HTERT RPE-1 (cell line): ENCODE results near the gene STRIP1.
"Not testable (repeated sequence)": the region's sequence is repeated elsewhere in the genome, so short reads cannot be mapped to it uniquely, and the experiment has no call there.

Source experiments
- in situ Hi-C: fragments of 300-500 bp; cut with MboI; formaldehyde crosslinking; loops from 4 replicates; pipeline ENCODE4 v1.14.3; 2020; ENCODE audit warnings: low sequenced_read_pairs

The STRIP1 gene

GRCh38 chr1:110068646-110069403, 34.4 kb downstream of the STRIP1 start:
- in situ Hi-C loops: no loop called here

- in situ Hi-C loops: no loop called here
Measured at GRCh38 chr1:110069404-110070281, 35.2 kb downstream of the STRIP1 start.

GRCh38 chr1:110070282-110070669, 35.9 kb downstream of the STRIP1 start:
- in situ Hi-C loops: no loop called here

DNA sequence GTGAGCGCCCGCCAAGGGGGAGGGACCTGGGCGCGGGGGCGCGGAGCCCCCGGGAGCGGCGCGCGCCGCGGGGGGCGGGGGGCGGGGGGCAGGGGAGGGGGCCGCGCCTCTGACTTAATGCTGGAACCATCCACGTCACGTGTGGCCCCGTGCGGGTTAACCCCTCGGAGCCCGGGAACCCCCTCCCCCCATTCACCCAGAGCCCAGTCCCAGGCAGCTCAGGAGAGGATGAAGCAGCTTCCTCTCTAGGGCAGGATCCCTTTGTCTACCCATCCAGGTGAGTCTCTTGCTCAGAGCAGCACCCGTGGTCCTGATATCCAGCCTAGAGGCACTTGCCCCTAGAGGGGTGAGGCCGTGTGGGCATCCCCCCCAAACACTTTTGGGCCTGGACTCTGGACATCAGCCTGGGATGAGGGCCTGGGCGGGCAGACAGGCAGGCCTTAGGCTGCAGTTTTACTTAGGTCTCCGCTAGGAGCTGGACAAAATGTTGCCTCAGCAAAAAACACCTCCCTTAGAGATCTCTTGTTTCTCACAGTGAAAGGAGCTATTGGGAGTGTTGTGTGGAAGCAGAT, 36.3 kb downstream of the STRIP1 start, which contains the start of gene ALX3:
TSS of gene ALX3 (minus strand) at position 2 of the 572 bp plus-strand sequence. CDS start 60 bp downstream, outside the sequence.
- in situ Hi-C loops: no loop called here

GRCh38 chr1:110074166-110074565, 39.7 kb downstream of the STRIP1 start:
- in situ Hi-C loops: no loop called here

- in situ Hi-C loops: no loop called here
Measured at GRCh38 chr1:110076789-110077500, 42.5 kb downstream of the STRIP1 start.

- in situ Hi-C loops: not testable (repeated sequence)
Measured at GRCh38 chr1:110079995-110080394, 45.6 kb downstream of the STRIP1 start.

GRCh38 chr1:110081061-110081460, 46.6 kb downstream of the STRIP1 start:
- in situ Hi-C loops: no loop called here

- in situ Hi-C loops: no loop called here
Measured at GRCh38 chr1:110082477-110082876, 48.1 kb downstream of the STRIP1 start.

DNA sequence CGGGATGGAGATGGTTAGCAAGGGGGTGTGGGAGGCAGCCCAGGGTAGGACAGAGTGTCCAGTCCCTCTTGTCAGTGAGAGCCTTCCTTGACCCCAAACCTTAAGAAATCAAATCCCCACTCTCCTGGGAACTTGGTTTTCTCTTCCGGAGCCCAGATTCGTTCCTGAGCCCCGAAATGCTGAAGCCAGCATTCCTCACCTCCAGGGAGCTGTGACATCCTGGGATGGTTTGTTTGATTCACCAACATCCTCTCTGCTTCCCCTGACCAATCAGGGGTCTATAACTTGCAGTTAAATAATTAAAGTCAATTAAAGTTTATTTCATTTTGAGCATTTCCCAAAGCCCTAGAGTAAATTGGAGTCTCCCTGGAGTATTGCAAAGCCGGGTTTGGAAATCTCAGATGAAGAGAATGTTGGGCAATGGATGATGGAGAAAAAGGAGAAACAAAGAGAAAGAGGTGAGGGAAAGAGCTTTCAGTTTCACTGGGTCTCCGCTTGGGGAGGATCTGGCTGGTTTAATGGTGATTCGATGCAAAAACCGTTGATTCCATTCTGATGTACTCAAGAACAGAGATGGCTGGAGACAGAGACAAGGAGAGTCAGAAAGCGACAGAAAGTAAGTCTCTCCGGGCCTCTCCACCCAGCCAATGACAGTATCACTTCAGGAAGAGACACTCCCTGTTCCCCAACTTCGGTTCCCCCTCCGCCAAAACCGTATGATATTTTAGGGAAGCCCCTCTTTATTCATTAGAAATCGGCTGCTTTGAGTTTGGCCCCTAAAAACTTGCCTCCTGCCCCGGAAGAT, 48.8 kb downstream of the STRIP1 start:
- in situ Hi-C loops: no loop called here

DNA sequence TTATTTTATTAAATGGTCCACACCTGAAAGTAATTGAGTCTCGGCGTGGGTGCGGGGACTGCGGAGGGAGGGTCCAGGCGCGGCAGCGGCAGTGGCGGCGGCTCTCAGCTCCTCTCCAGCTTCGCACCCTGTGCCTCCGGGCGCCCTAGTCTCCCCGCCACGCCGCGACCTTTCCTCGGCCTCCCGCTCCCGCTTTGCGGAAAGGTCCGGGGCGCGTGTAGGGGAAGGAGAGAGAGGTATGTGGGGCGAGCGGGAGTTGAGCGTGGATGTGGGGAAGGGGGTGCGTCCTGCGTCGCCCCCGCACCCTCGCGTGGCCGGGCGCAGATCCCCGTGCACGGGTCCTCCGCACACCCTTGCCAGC, 49.4 kb downstream of the STRIP1 start:
- in situ Hi-C loops: no loop called here

- in situ Hi-C loops: no loop called here
Measured at GRCh38 chr1:110084227-110085078, 50.0 kb downstream of the STRIP1 start.

- in situ Hi-C loops: no loop called here
Measured at GRCh38 chr1:110085671-110086070, 51.2 kb downstream of the STRIP1 start.

GRCh38 chr1:110086961-110087360, 52.5 kb downstream of the STRIP1 start:
- in situ Hi-C loops: no loop called here

DNA sequence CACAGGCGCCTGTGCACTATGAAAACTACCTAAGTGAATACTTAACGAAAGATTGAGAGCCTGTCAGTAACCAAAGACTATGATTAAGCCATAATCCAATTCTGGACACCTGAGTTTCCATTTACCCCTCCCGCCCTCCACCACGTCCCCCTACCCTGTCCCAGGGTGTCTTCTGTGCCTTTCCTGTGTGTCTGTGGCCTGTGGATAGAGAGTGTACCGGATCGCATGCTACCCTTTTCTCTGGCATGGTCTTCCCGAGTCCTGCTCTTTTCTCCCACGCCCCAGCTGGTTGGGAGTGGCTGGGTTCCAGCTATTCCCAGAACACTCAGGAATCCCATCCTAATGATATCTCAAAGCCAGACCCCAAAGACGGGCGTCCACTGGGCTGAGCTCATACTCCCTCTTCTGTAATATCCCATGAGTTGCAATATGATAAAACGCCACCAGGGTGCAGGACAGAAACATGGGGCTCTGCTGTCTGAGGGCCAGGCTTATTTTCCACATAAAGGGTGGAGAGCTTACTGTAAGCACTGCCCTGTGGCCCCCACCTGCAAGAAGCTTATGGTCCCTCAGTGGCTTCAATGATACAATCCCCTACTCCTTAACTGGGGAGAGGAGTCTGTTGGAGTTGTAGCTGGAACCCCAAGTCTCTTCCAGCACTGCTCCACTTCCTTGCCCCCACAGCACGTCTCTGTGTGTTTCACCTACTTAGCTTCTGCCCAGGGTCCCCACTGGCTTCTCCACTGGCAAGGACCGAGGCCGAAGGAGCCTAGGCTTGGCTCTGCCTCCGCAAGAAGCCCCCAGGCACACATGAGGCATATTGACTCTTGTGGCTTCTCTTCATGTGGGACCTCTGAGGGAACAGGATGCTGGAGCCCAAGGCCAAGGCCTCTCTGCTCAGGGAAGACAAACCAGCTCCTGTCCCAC, 53.7 kb downstream of the STRIP1 start:
- in situ Hi-C loops: no loop called here

GRCh38 chr1:110088739-110089316, 54.4 kb downstream of the STRIP1 start:
- in situ Hi-C loops: no loop called here

GRCh38 chr1:110089561-110090275, 55.3 kb downstream of the STRIP1 start:
- in situ Hi-C loops: no loop called here
